GM12875 (cell line): ENCODE measurements around the gene RGS5.

Experiments used
- H3K4me3 ChIP-seq: one replicate; pipeline ENCODE4 v1.5.1; 2011; ENCODE audit warnings: low read depth, low read length, control low read depth
- TF ChIP-seq, protein P1 (sequence below): IDR thresholded peaks from 2 replicates; pipeline ENCODE4 v1.5.1; 2011; ENCODE audit warnings: low read depth, mild to moderate bottlenecking, control low read depth, inconsistent platforms, low read length, moderate library complexity, borderline replicate concordance; ENCODE audit not compliant: insufficient read depth

Gene RGS5

DNA sequence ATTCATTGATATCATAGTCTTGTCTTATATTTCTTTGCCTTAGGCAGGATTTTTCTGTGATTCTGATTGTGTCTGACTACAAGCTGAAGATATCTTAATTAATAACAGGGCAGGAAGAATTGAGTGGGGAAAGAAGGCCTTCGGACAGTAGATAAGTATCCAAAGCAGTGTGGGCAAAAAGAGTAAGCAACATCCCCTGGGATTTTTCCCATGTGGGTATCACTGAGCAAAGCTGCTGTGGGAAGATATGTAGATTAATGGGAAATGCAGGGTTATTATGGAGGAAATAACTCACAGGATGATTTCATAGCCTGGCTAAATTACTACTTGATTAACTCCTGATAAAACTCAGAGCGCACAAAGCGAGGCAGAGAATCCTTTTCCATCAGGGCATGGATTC is 55.7 kb downstream of the RGS5 start:
- H3K4me3 ChIP-seq, result no peak overlapping the region
- TF ChIP-seq, protein P1, sequence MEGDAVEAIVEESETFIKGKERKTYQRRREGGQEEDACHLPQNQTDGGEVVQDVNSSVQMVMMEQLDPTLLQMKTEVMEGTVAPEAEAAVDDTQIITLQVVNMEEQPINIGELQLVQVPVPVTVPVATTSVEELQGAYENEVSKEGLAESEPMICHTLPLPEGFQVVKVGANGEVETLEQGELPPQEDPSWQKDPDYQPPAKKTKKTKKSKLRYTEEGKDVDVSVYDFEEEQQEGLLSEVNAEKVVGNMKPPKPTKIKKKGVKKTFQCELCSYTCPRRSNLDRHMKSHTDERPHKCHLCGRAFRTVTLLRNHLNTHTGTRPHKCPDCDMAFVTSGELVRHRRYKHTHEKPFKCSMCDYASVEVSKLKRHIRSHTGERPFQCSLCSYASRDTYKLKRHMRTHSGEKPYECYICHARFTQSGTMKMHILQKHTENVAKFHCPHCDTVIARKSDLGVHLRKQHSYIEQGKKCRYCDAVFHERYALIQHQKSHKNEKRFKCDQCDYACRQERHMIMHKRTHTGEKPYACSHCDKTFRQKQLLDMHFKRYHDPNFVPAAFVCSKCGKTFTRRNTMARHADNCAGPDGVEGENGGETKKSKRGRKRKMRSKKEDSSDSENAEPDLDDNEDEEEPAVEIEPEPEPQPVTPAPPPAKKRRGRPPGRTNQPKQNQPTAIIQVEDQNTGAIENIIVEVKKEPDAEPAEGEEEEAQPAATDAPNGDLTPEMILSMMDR, result no peak

DNA sequence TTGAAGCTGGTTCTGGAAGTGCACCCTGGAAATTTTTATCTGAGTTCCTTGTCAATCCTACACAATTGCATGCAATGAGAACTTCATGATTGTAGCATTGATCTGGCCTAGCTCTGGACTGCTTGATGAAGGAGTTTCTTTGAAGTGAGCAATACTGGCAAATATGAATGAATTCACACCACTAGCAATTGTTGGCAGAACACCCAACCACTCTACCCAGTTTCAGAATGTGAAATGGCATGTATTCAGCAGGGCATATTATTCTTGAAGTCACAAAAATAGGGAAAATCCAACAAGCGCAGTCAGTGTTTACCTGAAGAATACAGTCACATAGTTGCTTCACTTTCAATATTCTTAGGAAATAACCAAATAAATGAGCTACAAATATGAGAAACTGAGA is 57.3 kb downstream of the RGS5 start:
- TF ChIP-seq, protein P1, result no peak
- H3K4me3 ChIP-seq, result no peak overlapping the region

DNA sequence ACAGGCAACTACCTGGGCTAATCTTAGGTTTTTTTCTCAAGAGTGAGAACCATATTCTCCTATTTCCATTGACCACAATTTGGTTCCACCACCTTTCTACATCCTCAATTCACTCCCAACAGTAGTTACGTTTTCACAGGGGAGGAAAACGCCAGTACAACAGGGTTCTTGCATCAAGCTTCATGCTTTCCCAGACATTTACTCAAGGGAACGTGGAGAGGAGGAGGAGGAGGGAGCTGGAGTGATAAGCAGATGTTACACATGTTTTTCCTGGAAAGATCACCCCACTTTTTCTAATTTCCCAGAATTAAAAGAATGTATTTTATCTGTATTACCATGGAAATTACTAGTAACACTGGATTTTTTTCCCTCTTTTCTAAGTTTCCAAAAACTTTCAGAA is 58.3 kb downstream of the RGS5 start:
- TF ChIP-seq, protein P1, result no peak
- no peak overlapping the region for H3K4me3 ChIP-seq

DNA sequence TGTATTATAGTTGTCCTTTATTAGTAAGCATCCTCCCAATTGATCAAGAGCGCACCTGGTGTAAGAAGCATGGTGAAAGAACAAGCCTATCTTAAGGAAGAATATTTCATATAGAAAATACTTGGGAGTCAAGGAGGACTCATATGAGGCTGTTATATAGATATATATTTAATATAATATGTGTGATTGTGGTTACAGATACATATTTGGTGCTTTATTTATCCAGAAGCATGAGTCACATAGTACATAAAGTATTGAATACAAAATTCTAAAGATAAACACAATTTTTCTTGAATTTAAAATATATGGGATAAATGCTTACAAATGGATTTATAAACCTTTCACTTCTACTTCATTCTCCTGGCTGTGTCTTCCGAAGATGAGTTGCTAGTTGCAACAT is 60.6 kb downstream of the RGS5 start:
- no peak overlapping the region for H3K4me3 ChIP-seq
- TF ChIP-seq, protein P1, result no peak

DNA sequence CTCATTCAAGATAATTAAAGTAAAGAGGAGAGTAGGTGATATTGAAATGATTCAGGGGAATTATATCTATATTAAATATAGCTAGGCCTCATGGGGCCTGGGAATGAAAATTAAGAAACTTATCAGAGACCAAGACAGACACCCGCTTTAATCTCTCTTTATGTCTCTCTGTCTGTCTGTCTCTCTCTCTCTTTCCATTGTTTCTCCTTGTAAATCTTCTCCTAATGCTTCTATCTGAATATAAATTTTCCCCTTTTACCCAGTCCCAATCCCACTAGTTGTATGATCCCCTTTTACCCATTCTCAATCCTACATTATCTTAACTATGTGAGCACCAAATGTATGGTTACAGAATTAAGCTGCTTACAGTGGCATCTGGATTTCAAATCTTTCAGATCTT is 61.2 kb downstream of the RGS5 start:
- H3K4me3 ChIP-seq, result no peak overlapping the region
- TF ChIP-seq, protein P1, result no peak

DNA sequence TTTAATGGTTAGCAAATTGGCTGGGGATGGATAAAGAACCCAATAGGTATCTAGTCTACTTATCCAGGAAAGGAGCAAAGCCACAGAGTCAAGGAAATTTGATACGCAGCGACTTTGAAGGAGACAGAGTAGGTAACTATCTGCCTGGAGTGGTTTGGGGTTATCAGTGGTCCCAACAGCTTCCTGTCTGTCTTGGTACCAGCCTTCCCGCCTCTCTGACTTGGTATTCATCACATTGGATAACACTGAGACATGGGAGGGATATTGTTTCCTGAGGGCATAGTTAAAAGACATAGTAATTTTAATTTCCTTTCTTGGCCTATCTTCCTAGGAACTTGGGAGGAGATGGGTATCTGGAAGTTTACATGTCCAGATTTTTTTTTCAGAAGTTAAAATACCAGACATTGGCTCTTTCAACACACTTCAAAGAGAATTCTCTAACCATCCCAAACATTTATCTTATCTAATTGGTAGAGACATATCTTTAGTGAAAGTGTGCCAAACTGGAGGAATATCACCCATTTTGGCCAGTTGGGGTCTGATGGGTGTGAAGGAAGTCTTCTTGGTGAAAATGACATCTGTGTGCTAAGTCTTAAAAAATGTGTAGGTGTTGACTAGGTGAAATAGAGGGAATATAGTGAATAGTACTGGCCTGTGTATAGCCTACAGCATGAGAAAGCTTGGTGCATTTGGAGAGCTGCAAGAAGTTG is 65.0 kb downstream of the RGS5 start:
- TF ChIP-seq, protein P1, result no peak
- H3K4me3 ChIP-seq, result no peak overlapping the region

DNA sequence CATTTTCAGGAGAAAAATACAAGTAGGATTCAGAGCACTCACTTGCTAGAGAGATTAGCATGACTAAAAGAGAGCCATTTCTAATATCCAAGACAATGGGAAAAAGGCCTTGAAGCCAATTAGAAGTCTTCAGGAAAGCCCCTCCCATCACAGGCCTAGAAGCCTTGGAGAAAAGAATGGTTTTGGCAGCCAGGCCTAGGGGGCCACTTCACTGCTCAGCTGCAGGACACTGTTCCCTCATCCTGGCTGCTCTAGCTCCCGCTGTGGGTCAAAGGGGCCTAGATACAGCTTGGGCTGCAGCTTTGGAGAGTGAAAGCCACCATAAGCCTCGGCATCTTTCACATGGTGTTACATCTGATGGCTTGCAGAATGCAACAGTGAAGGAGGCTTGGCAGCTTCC is 70.7 kb downstream of the RGS5 start:
- TF ChIP-seq, protein P1, result no peak
- no peak overlapping the region for H3K4me3 ChIP-seq
